Activated gamma-delta T cell treated with anti-CD3 and anti-CD28 coated beads, Interleukin-2, amount 50 U/mL, for 16 hours (primary cell): ENCODE data around the gene RIOX2.

Experiments
- DNase-seq: peaks from one replicate; pipeline ENCODE4 v3.0.0-alpha.2; 2020; ENCODE audit warnings: low read depth

The RIOX2 gene

DNA sequence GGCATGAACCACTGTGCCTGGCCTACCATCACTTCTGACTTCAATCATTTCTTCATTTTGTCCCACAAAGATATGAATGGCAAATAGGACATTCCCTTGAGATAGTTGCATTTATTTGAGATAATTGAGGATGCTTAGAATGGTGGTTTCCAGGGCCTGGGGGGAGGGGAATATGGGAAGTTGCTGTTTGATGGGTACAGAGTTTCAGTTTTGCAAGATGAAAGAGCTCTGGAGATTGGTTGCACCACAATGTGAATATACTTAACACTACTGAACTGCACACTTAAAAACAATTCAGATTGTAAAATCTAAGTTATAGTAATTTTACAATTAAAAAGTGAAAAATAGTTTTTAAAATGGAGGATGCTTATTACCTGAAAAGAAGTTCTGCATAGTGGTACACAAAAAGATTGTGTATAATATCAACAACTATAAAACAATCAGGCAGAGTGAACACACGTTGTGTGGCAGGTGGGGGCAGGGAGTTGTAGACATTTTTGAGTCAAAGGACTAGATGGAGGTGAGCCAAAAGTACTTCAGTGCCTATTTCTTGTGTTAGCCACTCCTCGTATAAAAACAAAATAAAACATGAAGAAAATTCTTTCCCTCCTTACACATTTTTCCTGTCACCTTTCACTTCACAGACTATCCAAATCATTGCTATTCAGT lies 18.5 kb upstream of the RIOX2 start:
- DNase-seq = no peak

DNA sequence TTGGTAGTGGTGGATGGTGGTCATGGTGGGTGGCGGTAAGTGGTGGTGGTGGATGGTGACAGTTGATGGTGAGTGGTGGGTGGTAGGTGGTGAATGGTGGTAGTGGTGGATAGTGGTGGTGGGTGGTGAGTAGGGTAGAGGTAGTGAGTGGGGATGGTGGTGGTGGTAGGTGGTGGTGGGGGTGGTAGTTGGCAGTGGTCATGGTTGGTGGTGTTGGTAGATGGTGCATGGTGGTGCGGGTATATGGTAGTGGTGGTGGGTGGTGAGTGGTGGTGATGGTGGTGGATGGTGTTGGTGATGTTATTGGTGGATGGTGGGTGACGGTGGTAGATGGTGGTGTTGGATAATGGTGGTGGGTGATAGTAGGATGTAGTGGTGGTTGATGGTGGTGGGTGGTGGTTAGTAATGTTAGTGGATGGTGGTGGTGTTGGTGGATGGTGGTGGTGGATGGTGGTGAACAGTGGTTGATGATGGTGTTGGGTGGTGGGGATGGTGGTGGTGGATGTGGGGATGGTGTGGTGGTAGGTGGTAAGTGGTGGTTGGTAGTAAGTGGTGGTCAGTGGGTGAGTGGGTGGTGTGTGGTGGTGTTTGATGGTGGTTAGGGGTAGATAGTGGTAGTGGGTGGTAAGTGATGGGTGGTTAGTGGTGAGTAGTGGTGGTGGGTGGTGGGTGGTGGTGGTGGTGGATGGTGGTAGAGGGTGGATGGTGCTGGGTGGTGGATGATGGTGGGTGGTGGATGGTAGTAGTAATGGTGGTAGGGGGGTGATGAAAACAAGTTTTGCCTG lies 16.7 kb upstream of the RIOX2 start:
- DNase-seq = no peak

DNA sequence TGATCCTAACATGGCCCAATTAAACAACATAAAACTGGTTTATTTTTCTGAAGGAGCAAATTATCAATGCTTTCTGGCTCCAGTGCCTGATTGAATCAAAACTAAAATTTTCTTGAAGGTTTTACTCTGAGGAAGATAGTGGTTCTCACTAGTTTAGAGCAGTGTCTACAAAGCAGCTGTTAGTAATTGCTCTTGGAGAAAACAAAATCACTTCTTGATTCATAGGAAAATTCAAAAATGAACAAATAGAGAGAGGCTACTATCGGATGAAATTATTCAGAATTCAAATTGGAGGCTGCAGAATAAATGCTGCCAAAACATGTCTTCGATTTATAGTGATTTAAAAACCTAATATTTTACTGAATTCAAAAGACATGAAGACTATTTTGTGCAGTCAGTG lies 15.1 kb upstream of the RIOX2 start:
- DNase-seq = no peak

DNA sequence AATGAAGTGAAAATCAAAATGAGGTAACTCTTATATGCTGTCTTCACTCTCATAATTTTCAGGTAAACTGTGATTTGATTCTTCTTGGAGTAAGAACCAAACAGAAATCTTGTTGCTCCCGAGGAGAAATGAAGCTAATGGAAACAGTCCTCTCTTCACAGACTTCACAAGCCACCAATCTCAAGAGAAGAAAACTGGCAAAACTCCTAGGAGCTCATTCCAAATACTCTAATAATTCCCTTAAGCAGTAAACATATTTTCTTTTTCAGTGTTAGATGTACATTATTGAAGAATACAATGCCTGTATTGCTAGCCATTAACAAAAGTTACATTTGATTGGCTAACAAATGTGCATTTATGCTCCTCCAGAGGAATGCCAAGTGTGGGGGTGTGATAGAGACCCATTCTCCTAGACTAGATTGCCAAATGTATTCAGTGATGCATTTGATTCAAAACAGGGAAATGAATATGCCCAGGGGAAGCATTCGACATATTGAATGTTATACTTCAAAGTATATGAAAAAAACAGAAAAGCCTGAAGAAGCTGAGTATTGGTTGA lies 11.8 kb upstream of the RIOX2 start:
- DNase-seq = no peak

DNA sequence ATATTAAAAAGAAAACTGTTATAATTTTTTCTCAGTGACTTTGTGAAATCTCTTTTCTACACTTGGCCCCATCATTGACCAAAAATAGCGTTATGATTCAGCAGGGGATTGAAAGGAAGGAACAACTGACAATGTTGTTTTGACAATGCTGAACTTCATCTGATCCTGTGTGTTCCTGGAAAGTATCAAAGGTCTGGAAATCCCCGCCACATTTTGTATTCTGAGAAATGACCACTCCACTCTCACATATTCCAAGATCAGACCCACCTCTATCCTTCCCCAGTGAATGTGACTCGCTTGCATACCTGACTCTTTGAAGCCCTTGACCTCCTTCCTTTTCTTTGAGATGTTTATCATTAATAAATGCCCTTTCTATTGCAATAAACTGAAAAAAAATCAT lies 9.7 kb upstream of the RIOX2 start:
- no peak for DNase-seq

DNA sequence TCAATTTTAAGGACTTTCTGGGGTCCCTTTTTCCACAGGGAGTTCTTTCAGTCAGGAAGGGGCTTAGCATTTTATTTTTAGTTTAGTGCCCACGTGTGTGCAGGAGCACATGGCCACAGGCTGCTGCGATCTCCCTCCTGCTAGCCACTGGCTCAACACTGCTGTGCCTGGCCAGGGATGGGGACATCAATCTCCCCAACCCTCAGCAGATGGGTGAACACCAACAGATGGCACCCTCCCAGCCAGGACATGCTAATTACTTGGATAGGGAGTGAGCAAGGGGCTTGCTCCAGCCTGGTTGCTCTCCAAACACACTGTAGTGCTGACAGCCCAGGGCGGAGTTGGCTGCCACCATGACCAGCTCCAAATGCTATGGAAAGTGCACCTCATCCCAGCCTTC lies 7.4 kb upstream of the RIOX2 start:
- no peak for DNase-seq

DNA sequence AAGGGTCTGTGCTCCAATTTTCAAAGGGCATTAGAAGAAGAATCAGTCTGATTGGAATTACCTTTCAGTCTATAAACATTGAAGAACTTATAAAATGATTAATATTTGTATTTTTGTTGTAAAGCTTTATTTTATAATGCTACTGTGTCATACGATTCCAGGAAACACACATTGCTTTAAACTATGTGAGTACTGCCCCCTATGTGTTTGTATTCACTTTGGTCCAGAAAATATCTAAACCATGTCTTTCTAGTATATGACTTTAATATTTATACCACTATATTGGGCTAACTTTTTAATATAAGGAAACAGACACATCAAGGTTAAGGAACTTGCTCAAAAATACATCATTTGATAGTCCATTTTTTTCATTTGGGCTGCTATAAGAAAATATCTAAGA lies 3.2 kb upstream of the RIOX2 start:
- DNase-seq = no peak

DNA sequence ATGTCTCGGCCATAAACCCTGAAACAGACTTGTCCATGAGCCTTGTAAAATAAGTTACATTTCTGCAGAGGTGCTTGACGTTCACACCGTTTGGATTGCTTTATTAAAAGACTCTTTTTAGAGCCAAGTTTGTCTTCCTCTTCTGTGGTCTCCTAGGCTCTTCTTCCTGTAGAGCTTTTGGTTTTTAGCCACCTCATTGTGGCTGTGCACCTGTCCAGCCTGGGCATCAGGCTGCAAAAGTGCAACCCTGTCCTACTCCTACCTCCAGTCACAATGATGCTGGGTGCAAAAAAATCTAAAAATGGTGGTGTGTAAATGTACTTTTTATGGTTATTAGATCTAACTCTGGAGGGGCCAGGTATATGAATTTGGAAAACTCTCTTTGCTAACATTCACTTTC lies 2.8 kb upstream of the RIOX2 start:
- no peak for DNase-seq

DNA sequence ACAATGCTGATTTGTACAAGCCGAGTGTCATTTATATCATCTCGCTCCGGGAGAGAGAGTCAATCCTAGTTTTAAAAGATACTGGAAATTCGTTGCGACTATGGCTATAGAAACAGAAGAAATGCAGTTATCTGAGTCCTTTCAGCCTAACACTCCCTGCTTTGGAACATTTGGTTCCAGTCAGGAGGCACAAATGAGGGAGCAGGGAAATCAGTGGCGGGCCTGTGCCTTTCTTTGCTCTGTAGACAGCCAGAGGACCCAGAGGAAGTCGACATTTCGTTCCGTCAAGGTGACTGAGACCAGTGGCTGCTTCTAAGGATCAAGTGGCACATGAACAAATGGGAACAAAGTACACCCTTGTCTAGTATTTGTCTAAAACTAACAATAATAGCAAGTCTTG lies 745 bp upstream of the RIOX2 start:
- no peak for DNase-seq

DNA sequence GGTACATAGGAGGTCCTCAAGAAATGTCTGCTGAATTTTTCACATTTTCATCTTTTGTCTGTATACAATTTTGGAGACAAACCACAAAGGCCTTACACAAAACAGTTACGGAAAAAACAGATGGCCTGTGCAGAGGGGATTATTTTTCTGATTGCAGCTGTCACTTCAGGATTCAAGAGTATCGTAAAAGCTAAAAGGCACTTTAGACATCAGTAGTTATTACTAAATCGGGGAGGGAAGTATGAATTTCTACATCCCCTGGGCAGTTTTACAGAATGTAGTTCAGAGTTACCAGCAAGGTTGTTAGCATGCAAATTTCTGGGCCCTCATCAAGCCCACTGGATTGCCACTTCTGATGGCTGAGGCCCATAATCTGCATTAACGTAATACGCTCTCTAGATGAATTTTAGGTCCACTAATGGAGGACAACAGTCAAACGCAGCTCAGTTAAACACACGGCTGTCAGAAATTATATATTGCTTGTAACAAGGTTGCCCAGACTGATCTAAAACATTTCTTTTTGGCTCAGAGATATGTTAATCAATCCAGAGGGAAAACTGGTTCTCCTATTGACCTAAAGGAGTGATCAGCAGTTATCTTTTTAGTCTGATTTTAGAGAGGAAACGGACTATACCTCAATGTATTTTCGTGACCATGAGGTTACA lies 1.1 kb downstream of the RIOX2 start:
- DNase-seq = no peak

DNA sequence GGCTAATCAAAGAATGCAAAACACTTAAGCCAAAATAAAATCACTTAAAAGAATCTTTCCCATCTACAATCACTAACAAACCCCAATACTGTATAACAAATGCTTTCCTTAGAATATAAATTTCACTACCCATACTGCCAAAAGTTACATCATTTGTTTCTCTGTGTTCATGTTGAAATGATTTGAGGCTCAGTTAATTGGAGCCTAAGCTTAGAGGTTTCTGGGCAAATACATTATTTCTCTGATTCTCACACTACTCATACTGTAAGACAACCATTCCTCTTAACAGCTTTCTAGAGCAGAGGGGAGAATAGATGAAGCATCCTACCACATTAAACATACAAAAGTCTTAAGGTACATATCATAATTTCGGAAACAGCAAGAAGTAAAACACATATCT lies 2.1 kb downstream of the RIOX2 start:
- no peak for DNase-seq

DNA sequence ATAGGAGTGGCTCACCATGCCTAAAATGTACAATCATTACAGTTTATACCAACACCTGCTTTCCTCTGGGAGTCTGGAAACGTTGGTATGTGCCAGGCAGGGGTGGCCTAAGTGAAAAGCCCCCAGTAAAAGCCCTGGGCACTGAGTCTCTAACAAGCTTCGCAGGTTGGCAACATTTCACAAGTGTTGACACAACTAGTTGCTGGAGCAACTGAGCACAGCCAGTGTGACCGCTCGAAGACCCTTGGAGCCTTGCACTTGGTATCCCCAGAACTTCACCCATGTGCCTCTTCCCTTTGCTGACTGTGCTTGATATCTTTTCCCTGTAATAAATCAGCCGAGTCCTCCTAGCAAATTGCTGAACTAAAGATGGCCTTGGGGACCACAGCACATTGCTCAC lies 2.7 kb downstream of the RIOX2 start:
- DNase-seq = no peak

DNA sequence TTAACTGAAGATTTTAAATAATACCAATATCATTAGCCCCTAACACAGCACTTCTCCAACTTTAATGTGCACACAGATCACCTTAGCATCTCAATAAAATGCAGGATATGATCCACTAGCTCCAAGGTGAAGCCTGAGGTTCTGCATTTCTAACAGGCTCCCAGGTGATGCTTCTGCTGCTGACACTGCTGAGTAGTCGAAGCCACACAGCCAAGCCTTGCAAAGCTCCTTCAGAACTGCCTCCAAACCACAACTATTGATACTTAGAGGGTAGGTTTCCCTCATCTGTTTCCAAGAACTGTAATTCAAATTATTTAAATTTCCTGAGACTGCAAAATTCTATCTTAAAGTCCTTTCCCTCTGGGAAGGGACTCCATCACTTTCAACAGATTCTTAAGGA lies 3.9 kb downstream of the RIOX2 start:
- no peak for DNase-seq

DNA sequence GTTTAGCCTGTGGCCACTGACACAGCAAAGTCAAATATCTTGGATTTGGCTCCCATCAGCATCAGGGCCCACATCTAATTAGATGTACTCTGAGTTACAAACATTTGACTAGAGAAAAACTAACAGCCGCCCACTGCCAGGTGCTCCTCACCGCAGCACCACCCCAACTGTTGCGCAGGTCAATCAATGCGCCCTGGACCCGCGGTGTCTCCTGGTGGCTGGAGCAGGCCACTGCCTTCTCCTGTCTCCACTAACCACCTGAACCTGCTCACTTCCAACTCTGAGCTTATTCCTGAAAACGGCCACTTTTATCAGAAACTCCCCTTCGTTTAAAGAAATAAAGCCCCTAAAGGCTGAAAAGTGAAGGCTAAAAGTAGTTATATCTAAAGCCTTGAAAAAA lies 4.3 kb downstream of the RIOX2 start:
- DNase-seq = no peak

DNA sequence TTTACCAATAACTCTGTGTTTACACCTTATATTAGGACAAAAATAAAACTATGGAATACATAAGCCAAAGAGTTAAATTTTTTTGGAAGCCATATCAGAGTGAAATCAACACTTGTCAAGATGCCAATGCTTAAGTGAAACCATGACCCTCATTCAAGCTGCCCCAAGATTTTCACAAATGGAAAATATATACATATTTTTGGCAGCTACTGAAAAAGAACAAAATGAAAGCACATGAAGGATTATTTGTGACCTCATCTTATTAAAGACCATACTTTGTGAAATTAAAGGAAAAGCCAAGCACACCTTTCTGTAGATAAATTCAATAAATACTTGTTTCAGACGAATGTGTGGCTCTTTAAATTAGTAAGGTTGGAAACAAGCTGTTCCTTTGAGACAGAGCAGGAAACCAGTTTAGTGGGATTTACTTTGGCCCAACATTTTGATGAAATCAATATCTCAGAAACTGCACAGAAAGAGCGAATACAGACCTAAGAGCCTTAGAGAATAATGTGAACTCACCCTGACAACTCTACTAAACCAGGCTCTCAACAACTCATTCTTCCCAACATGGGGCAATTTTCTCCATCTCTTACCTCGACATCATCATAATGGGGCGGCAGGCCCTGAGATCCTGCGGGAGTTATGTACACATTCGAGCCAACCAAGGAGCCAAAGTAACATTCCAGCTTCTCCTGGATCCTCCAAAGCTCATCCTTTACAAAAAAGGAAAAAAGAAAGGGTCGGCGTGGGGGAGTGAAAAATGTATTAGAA lies 11.1 kb downstream of the RIOX2 start:
- DNase-seq = no peak

DNA sequence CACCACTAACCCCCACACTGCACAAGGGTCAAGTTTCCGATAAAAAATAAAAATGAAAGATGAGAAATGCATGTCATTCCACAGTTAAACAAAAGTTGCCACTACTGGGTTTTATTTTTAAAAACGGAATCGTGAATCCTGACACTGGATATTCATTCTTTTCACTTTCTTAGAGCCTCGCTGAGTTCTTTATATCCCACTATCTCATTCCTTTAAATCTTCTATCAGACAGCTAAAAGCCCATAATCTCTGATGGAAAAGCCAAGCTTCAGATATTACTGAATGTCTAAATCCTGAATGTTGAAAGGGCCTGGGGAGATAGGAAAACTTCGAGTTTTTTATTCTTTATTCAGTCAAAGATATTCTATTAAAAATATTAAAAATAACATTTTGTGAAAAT lies 11.7 kb downstream of the RIOX2 start:
- no peak for DNase-seq

DNA sequence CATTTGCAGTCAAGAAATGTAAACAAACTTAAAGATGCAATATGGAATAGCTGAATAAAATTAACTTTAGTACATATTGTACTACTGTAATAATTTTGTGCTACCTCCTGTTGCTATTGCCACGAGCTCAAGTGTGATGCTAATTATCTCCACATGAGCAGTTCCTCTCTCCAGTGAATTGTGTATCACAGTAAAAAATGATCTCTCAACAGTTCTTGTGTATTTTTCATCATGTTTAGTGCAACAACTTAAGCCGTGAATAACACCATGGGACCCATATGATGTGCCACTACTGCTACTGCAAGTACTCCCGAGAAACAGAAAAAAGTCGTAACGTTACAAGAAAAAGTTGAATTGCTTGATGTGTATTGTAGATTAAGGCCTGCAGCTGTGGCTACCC lies 12.4 kb downstream of the RIOX2 start:
- no peak for DNase-seq

DNA sequence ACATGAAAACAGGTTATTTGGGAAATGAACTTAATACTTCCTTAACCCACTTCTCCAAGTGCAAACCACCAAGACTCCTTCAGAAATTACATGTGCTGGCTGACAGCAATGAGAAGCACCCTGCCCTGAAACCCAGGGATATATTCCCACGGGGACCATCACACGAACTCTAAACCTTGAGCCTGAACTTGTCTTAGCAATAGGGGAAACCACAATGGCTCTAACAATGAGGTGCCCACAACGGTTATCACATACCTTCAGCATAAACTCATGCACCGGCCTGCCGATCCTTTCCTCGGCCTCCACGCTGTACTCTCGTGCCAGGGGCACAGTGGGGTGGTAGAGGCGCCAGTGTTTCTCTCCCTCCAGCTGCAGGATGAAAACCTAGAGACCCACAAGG lies 13.4 kb downstream of the RIOX2 start:
- DNase-seq = no peak

DNA sequence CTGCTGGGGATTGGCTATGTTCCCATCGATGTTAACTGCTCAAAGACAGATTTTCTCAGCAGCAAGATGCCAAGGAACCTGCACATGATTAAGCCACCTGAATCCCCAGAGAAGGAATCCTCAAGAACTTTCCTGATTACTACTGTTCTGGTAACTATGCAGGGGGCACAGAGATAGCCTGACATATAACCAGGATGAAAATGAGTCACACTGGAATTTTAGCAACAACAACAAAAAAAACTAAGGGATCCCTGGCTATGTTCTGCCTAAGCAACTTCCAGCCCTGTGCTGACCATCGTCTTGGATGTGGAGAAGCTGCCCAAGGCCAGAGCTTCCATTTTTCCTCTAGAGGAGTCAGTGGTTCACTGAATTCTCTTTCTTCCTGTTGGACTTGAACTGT lies 13.8 kb downstream of the RIOX2 start:
- DNase-seq = no peak

DNA sequence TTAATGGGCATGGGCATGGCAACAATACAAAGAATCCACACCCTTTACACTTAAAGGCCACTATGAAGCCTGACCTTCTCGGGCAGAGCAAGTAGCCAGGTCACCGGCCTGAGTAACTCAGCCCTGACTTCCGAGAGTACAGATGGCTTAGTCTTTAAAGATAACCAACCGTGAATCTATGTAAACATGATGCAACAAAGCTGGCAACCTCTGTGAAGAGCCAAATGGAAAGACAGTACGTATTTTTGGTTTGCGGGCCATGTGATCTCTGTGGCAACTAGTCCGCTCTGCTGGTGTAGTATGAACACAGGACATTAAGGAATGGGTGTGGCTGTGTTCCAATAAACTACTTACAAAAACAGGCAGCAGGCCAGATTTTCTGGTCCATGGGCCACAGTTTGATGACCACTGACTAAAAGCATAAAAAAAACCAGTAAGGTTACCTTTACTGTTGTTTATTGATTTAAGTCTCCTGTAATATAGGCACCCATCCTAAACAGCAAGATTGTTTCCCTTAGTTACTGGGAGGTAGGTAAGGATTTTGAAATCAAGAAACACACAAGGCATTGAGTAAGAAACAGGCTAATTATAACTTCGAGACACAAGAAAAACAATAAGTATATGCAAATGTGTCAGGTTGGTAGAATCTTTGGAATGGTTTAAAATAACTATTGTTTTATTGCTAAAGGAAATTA lies 14.5 kb downstream of the RIOX2 start:
- no peak for DNase-seq

DNA sequence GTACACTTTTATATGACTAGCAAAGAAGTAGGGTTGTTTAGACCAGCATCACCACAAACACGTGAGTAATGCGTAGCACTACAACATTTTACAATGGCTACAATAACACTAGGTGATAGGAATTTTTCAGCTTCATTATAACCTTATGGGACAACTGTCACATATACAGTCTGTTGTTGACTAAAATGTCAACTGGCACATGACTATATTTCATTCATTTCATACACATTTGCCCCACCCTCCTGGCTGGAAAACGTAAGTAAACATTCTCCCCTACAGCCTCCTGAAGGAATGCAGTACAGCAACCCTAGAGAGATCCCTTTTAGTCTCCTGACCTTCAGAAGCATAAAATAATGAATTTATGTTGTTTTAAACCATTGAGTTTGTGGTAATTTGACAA lies 16.2 kb downstream of the RIOX2 start:
- no peak for DNase-seq
